K562 (cell line): Measurements from ENCODE around the gene PCCA. TPM values are rescaled to one million over a fixed set of nuclear protein-coding genes. Genes with fewer than 3 reads are reported as not detected.

Experiments
- ATAC-seq: fragments of 200-7000 bp; cut with Tn5 transposase; 3 replicates; pipeline ENCODE4 v1.9.1; 2020; ENCODE audit warnings: moderate library complexity
- BruUV-seq: library from RNA; stranded (reverse); fragments of 400-500 nt; replicated peaks from 2 replicates; lab custom pipeline; 2021; lab: Mats Ljungman, UMichigan
- CTCF ChIA-PET: fragments of 300-600 bp; formaldehyde crosslinking; extraction: SDS; loops from one replicate; lab custom pipeline; 2021; ENCODE audit warnings: low intra/inter-chr PET ratio; lab: Yijun Ruan, JAX
- POLR2A ChIA-PET: fragments of 300-600, 350-650 bp; sonication (Branson Sonifier 250); formaldehyde crosslinking; extraction: SDS; loops from one replicate; lab custom pipeline; 2021; ENCODE audit warnings: antibody characterized with exemption, inconsistent platforms; lab: Yijun Ruan, JAX
- DNase-seq, 4 experiments: peaks; one replicate each; pipeline versions ENCODE4 v3.0.0 to v3.0.0-alpha.2; 2011 to 2018; ENCODE audit warnings: low spot score in 3 of 4, mixed read lengths in 3 of 4; ENCODE audit errors: extremely low read depth in 1 of 4
- FAIRE-seq: peaks from 2 replicates; lab custom pipeline; 2011; peaks lifted over from hg19 to GRCh38; lab: Jason Lieb, UNC
- H2AFZ ChIP-seq: 2 replicates; pipeline ENCODE4 v1.6.0; 2011; ENCODE audit warnings: low read depth, low read length, control low read depth, inconsistent platforms
- H3K27ac ChIP-seq: fragments of 200-600 bp; 3 replicates; pipeline ENCODE4 v1.8.0; 2011; ENCODE audit warnings: low read depth, mild to moderate bottlenecking, control low read depth, inconsistent platforms, low read length, moderate library complexity, mixed read lengths; ENCODE audit errors: extremely low read depth
- H3K27me3 ChIP-seq, 2 experiments: fragments of 300-600 bp in 1 of 2; 2 replicates in 1 of 2; 3 replicates in 1 of 2; pipeline versions ENCODE4 v1.6.0 to v1.8.0; 2011; ENCODE audit warnings: inconsistent platforms in 2 of 2, low read length in 2 of 2, mild to moderate bottlenecking in 1 of 2, mixed read lengths in 1 of 2, moderate library complexity in 1 of 2; ENCODE audit not compliant: control insufficient read depth in 2 of 2, insufficient read depth in 2 of 2
- H3K36me3 ChIP-seq: fragments of 300-600 bp; 3 replicates; pipeline ENCODE4 v1.8.0; 2011; ENCODE audit warnings: mild to moderate bottlenecking, low read length, inconsistent platforms; ENCODE audit not compliant: control insufficient read depth, insufficient read depth
- H3K4me1 ChIP-seq, 2 experiments: fragments of 200-600 bp in 1 of 2; replicated peaks in 1 of 2; 2 replicates in 1 of 2; 3 replicates in 1 of 2; pipeline versions ENCODE4 v1.5.1 to v1.8.0; 2011; ENCODE audit warnings: inconsistent platforms in 2 of 2, low read length in 2 of 2, mild to moderate bottlenecking in 1 of 2, mixed read lengths in 1 of 2, moderate library complexity in 1 of 2; ENCODE audit not compliant: control insufficient read depth in 2 of 2, insufficient read depth in 2 of 2
- H3K4me2 ChIP-seq: 2 replicates; pipeline ENCODE4 v1.6.1; 2011; ENCODE audit warnings: low read length, control low read depth, inconsistent platforms, mixed read lengths; ENCODE audit not compliant: insufficient read depth
- H3K4me3 ChIP-seq: fragments of 200-600 bp; sonication (generic), shearing (Covaris generic); 2 replicates; pipeline ENCODE4 v1.5.1; 2016; ENCODE audit warnings: control low read depth, inconsistent platforms
- H3K79me2 ChIP-seq: fragments of 200-600 bp; 3 replicates; pipeline ENCODE4 v1.8.0; 2011; ENCODE audit warnings: low read length, inconsistent platforms; ENCODE audit not compliant: control insufficient read depth, insufficient read depth
- H3K9ac ChIP-seq, 2 experiments: 2 replicates each; pipeline versions ENCODE4 v1.6.0 to v1.6.1; 2011; ENCODE audit warnings: low read depth in 2 of 2, low read length in 2 of 2, control low read depth in 1 of 2, inconsistent platforms in 1 of 2, mild to moderate bottlenecking in 1 of 2, mixed read lengths in 1 of 2; ENCODE audit not compliant: insufficient read depth in 1 of 2
- H3K9me1 ChIP-seq: one replicate; pipeline ENCODE4 v1.6.0; 2011; ENCODE audit warnings: inconsistent platforms, mild to moderate bottlenecking, low read length, moderate library complexity; ENCODE audit not compliant: control insufficient read depth, insufficient read depth
- H3K9me3 ChIP-seq: replicated peaks from 2 replicates; pipeline ENCODE4 v1.5.1; 2011; ENCODE audit warnings: low read depth, low read length, inconsistent platforms; ENCODE audit not compliant: control insufficient read depth, insufficient read depth
- H4K20me1 ChIP-seq: replicated peaks from 2 replicates; pipeline ENCODE4 v1.6.1; 2011; ENCODE audit warnings: low read length, inconsistent platforms, mixed read lengths; ENCODE audit not compliant: control insufficient read depth, insufficient read depth
- BRF1 ChIP-seq: IDR thresholded peaks from 3 replicates; pipeline ENCODE4 v1.6.1; 2011; ENCODE audit warnings: borderline replicate concordance, mild to moderate bottlenecking; ENCODE audit not compliant: insufficient read length; ENCODE audit errors: extremely low read depth
- CHD1 ChIP-seq: fragments of 200-600 bp; sonication (generic); IDR thresholded peaks from one replicate; pipeline ENCODE4 v1.6.1; 2012; ENCODE audit warnings: mild to moderate bottlenecking, moderate library complexity, low read length, inconsistent platforms
- CSDE1 ChIP-seq, 2 experiments: fragments of 450-650 bp; IDR thresholded peaks; 2 replicates each; pipeline ENCODE4 v1.6.1; 2016; ENCODE audit warnings: mild to moderate bottlenecking in 1 of 2
- MAFG ChIP-seq: fragments of 450-650 bp; conservative IDR thresholded peaks from 2 replicates; pipeline ENCODE4 v1.6.1; 2016; ENCODE audit warnings: missing genetic modification characterization, missing compliant biosample characterization
- NFE2 ChIP-seq: IDR thresholded peaks from 2 replicates; pipeline ENCODE4 v1.6.1; 2014; ENCODE audit warnings: antibody characterized with exemption, low read depth
- NFE2L1 ChIP-seq: fragments of 450-650 bp; IDR thresholded peaks from 2 replicates; pipeline ENCODE4 v1.6.1; 2016; ENCODE audit warnings: missing genetic modification characterization, low read depth, mild to moderate bottlenecking, missing compliant biosample characterization, moderate library complexity, borderline replicate concordance
- RBM15 ChIP-seq: fragments of 200-400 bp; formaldehyde crosslinking; IDR thresholded peaks from 2 replicates; pipeline ENCODE4 v1.6.1; 2018; ENCODE audit warnings: mild to moderate bottlenecking, low read length, moderate library complexity; ENCODE audit not compliant: insufficient read depth
- SMC3 ChIP-seq: conservative IDR thresholded peaks from 2 replicates; pipeline ENCODE4 v1.6.1; 2011; ENCODE audit warnings: low read depth, low read length, improper control_type of control experiment; ENCODE audit not compliant: insufficient read depth
- STAT5B ChIP-seq: fragments of 250-450 bp; sonication (Bioruptor Pico); IDR thresholded peaks from 2 replicates; pipeline ENCODE4 v1.8.0; 2021; ENCODE audit warnings: mild to moderate bottlenecking, inconsistent platforms
- ZKSCAN1 ChIP-seq: fragments of 150-350 bp; IDR thresholded peaks from 2 replicates; pipeline ENCODE4 v1.6.1; 2016; ENCODE audit warnings: low read depth, low read length
- WGBS: fragments of 100-300 bp; shearing (Covaris generic); methylation state at CpG from one replicate; pipeline ENCODE4 v1.1.6; 2016; ENCODE audit warnings: low coverage, mixed read lengths; ENCODE audit not compliant: insufficient coverage; ENCODE audit errors: missing lambda C conversion rate; 5-methylcytosine and 5-hydroxymethylcytosine counted together
- in situ Hi-C: fragments of 300-500 bp; cut with MboI; formaldehyde crosslinking; loops from 4 replicates; pipeline ENCODE4 v1.15.0; 2018; ENCODE audit warnings: inconsistent platforms, mixed read lengths
- intact Hi-C: fragments of 100-400 bp; cut with micrococcal nuclease; formaldehyde crosslinking; loops from 2 replicates; pipeline ENCODE4 v1.14.2; 2022
- polyA plus RNA-seq, 8 experiments: library from polyadenylated mRNA; depleted of rRNA in 4 of 8; stranded (reverse) in 5 of 8; unstranded in 3 of 8; fragments of >200 nt; fragmentation: Nextera tagmentation in 2 of 8; fragmentation: Illumina TruSeq in 1 of 8; extraction: Ambion mirVana in 2 of 8; extraction: Trizol in 1 of 8; gene quantifications; 2 replicates each; pipeline versions ENCODE4 v1.2.1 to v1.2.3, GENCODE V29; 2011 to 2014; ENCODE audit warnings: inconsistent platforms in 1 of 8, missing spikeins in 1 of 8
- total RNA-seq, 7 experiments: library from RNA; depleted of rRNA in 6 of 7; stranded (reverse); fragments of >200 nt in 6 of 7; fragmentation: Illumina TruSeq in 2 of 7; extraction: Trizol in 2 of 7; gene quantifications; 2 replicates each; pipeline versions ENCODE4 v1.2.1 to v1.2.3, GENCODE V29; 2011 to 2021; ENCODE audit warnings: low replicate concordance in 1 of 7
- TF ChIP-seq, protein P1 (sequence below): fragments of 250-450 bp; sonication (Bioruptor Pico); IDR thresholded peaks from 2 replicates; pipeline ENCODE4 v1.5.1; 2021; ENCODE audit warnings: mild to moderate bottlenecking
- TF ChIP-seq, protein P2 (sequence below): fragments of 250-450 bp; sonication (Bioruptor Pico); IDR thresholded peaks from 2 replicates; pipeline ENCODE4 v1.8.0; 2021; ENCODE audit warnings: mild to moderate bottlenecking, moderate library complexity

PCCA gene
- total and polyA plus RNA-seq, 9 of the 15 experiments (the other 6 are each of a cell fraction or from before 2014, with no cell fraction given): 5.2 to 14.1 (median 9.7) TPM

GRCh38 chr13:100356426-100356825, 267.5 kb downstream of the PCCA start:
- Histone ChIP-seq H3K4me3 (no peak overlapping the region), H3K9me1 (no peaks in the 10 kb centered on the region), H3K9me3 (no peaks in the 10 kb centered on the region), H2AFZ (no peak overlapping the region), H3K27me3 (no peaks in the 10 kb centered on the region), H4K20me1 (no peaks in the 10 kb centered on the region), H3K4me2 (no peak overlapping the region), H3K36me3 (no peaks in the 10 kb centered on the region), H3K4me1 (no peaks in the 10 kb centered on the region), H3K9ac (no peak overlapping the region), H3K79me2 (no peaks in the 10 kb centered on the region), H3K27ac (no peak overlapping the region)
- intact Hi-C loops (no loop called here), in situ Hi-C loops (no loop called here)
- ATAC-seq (no peak), DNase-seq (no peak), FAIRE-seq (no peak)
- BruUV-seq: no TSS peak
- WGBS: 38% methylated on average over 1 of the region's 1 CpG
- CTCF ChIA-PET: no interaction called here
- POLR2A ChIA-PET: no interaction called here
- TF ChIP-seq BRF1: no peak
- no peak for TF ChIP-seq CSDE1 (IDR thresholded peaks at IDR 0.05)
- TF ChIP-seq CHD1: no peak
- TF ChIP-seq NFE2L1 (tag): no peak
- TF ChIP-seq, protein P1, sequence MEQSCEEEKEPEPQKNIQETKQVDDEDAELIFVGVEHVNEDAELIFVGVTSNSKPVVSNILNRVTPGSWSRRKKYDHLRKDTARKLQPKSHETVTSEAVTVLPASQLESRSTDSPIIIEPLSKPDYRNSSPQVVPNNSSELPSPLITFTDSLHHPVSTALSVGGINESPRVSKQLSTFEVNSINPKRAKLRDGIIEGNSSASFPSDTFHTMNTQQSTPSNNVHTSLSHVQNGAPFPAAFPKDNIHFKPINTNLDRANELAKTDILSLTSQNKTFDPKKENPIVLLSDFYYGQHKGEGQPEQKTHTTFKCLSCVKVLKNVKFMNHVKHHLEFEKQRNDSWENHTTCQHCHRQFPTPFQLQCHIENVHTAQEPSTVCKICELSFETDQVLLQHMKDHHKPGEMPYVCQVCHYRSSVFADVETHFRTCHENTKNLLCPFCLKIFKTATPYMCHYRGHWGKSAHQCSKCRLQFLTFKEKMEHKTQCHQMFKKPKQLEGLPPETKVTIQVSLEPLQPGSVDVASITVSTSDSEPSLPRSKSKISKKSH (CRISPR knock-in tag): no peak
- no peak for TF ChIP-seq ZKSCAN1
- TF ChIP-seq SMC3: no peak
- TF ChIP-seq, protein P2, sequence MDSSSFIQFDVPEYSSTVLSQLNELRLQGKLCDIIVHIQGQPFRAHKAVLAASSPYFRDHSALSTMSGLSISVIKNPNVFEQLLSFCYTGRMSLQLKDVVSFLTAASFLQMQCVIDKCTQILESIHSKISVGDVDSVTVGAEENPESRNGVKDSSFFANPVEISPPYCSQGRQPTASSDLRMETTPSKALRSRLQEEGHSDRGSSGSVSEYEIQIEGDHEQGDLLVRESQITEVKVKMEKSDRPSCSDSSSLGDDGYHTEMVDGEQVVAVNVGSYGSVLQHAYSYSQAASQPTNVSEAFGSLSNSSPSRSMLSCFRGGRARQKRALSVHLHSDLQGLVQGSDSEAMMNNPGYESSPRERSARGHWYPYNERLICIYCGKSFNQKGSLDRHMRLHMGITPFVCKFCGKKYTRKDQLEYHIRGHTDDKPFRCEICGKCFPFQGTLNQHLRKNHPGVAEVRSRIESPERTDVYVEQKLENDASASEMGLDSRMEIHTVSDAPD (CRISPR knock-in tag): no peak
- no peak for TF ChIP-seq RBM15
- TF ChIP-seq NFE2: no peak
- no peak for TF ChIP-seq STAT5B (CRISPR knock-in tag)
- no peak for TF ChIP-seq MAFG
